A673 (cell line): Measurements from ENCODE around the gene SKP2. TPM values are rescaled to one million over a fixed set of nuclear protein-coding genes. Genes with fewer than 3 reads are reported as not detected.

Experiments used
- BruUV-seq: library from RNA; stranded (reverse); fragments of 400-500 nt; replicated peaks from 2 replicates; lab custom pipeline; 2021; lab: Mats Ljungman, UMichigan
- CTCF ChIA-PET: fragments of 300-600 bp; sonication (Branson Sonifier 250); formaldehyde crosslinking; loops from one replicate; lab custom pipeline; 2022; ENCODE audit warnings: antibody characterized with exemption; lab: Charles Lee
- POLR2A ChIA-PET: fragments of 300-600 bp; sonication (Branson Sonifier 250); formaldehyde crosslinking; loops from one replicate; lab custom pipeline; 2022; ENCODE audit warnings: antibody characterized with exemption; ENCODE audit not compliant: low non-redundant PET; lab: Charles Lee
- DNase-seq: peaks from one replicate; pipeline ENCODE4 v3.0.0-alpha.2; 2015; ENCODE audit warnings: low spot score
- H3K27ac ChIP-seq: fragments of 200-600 bp; sonication (generic); 2 replicates; pipeline ENCODE4 v1.5.1; 2016; ENCODE audit warnings: mixed run types, low read depth, mild to moderate bottlenecking, mixed read lengths, antibody characterized with exemption, low read length; ENCODE audit not compliant: poor library complexity, severe bottlenecking
- H3K27me3 ChIP-seq: fragments of 200-600 bp; sonication (generic); replicated peaks from 2 replicates; pipeline ENCODE4 v1.6.1; 2017; ENCODE audit warnings: mixed run types, low read depth, mild to moderate bottlenecking, mixed read lengths, antibody characterized with exemption, low read length; ENCODE audit not compliant: insufficient read depth, poor library complexity
- H3K36me3 ChIP-seq: fragments of 200-600 bp; sonication (generic); 2 replicates; pipeline ENCODE4 v1.6.1; 2016; ENCODE audit warnings: mixed run types, mild to moderate bottlenecking, mixed read lengths, antibody characterized with exemption, low read length; ENCODE audit not compliant: insufficient read depth, poor library complexity, severe bottlenecking
- H3K4me1 ChIP-seq: fragments of 200-600 bp; sonication (generic); 2 replicates; pipeline ENCODE4 v1.6.1; 2017; ENCODE audit warnings: mixed run types, mild to moderate bottlenecking, mixed read lengths, antibody characterized with exemption, low read length; ENCODE audit not compliant: insufficient read depth, poor library complexity, severe bottlenecking
- H3K4me3 ChIP-seq: fragments of 200-600 bp; sonication (generic); 2 replicates; pipeline ENCODE4 v1.5.1; 2016; ENCODE audit warnings: low read depth, mixed run types, mild to moderate bottlenecking, mixed read lengths, low read length; ENCODE audit not compliant: poor library complexity, severe bottlenecking
- H3K9me3 ChIP-seq: fragments of 200-600 bp; sonication (generic); 2 replicates; pipeline ENCODE4 v1.6.1; 2016; ENCODE audit warnings: mixed run types, low read depth, mild to moderate bottlenecking, mixed read lengths, antibody characterized with exemption, low read length; ENCODE audit not compliant: poor library complexity, severe bottlenecking
- EZH2 ChIP-seq: fragments of 200-600 bp; sonication (generic); IDR thresholded peaks from 2 replicates; pipeline ENCODE4 v1.6.1; 2017; ENCODE audit warnings: borderline replicate concordance, low read depth, mild to moderate bottlenecking, mixed read lengths, antibody characterized with exemption, low read length; ENCODE audit not compliant: poor library complexity, severe bottlenecking
- intact Hi-C: fragments of 100-400 bp; cut with micrococcal nuclease; formaldehyde crosslinking; loops from one replicate; pipeline ENCODE4 v1.10.0; 2022; ENCODE audit not compliant: unreplicated experiment
- total RNA-seq: library from RNA; stranded (reverse); gene quantifications from 2 replicates; pipeline ENCODE4 v1.2.3, GENCODE V29; 2021
- TF ChIP-seq, protein P1 (sequence below): fragments of 300-800, 200-600 bp; sonication (generic); conservative IDR thresholded peaks from 2 replicates; pipeline ENCODE4 v1.5.1; 2017; ENCODE audit warnings: low read depth, mild to moderate bottlenecking, antibody characterized with exemption, low read length, moderate library complexity, mixed read lengths

SKP2 gene
- total RNA-seq, 1 experiment from 2014 or later = 133 TPM

GRCh38 chr5:36162810-36163486, 11.0 kb downstream of the SKP2 start:
- no peak for TF ChIP-seq EZH2
- TF ChIP-seq, protein P1, sequence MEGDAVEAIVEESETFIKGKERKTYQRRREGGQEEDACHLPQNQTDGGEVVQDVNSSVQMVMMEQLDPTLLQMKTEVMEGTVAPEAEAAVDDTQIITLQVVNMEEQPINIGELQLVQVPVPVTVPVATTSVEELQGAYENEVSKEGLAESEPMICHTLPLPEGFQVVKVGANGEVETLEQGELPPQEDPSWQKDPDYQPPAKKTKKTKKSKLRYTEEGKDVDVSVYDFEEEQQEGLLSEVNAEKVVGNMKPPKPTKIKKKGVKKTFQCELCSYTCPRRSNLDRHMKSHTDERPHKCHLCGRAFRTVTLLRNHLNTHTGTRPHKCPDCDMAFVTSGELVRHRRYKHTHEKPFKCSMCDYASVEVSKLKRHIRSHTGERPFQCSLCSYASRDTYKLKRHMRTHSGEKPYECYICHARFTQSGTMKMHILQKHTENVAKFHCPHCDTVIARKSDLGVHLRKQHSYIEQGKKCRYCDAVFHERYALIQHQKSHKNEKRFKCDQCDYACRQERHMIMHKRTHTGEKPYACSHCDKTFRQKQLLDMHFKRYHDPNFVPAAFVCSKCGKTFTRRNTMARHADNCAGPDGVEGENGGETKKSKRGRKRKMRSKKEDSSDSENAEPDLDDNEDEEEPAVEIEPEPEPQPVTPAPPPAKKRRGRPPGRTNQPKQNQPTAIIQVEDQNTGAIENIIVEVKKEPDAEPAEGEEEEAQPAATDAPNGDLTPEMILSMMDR = no peak
- CTCF ChIA-PET = no interaction called here
- Histone ChIP-seq H3K27ac (peak overlapping the region; percentile 49), H3K4me3 (no peak overlapping the region), H3K4me1 (peaks cover 34% of the 10 kb centered on the region), H3K36me3 (peaks cover 96% of the 10 kb centered on the region), H3K27me3 (no peaks in the 10 kb centered on the region), H3K9me3 (no peaks in the 10 kb centered on the region)
- BruUV-seq = no TSS peak
- POLR2A ChIA-PET = no interaction called here
- intact Hi-C loops = no loop called here
- DNase-seq = no peak

GRCh38 chr5:36164461-36164860, 12.6 kb downstream of the SKP2 start:
- TF ChIP-seq, protein P1 = no peak
- no peak for TF ChIP-seq EZH2
- intact Hi-C loops = no loop called here
- peaks cover 96% of the 10 kb centered on the region for H3K36me3 ChIP-seq
- H3K4me3 ChIP-seq = no peak overlapping the region
- peaks cover 19% of the 10 kb centered on the region for H3K4me1 ChIP-seq
- no TSS peak for BruUV-seq
- no peak overlapping the region for H3K27ac ChIP-seq
- H3K27me3 ChIP-seq = no peaks in the 10 kb centered on the region
- H3K9me3 ChIP-seq = no peaks in the 10 kb centered on the region
- ChIA-PET POLR2A (no interaction called here), CTCF (no interaction called here)
- DNase-seq = no peak

GRCh38 chr5:36168737-36169136, 16.8 kb downstream of the SKP2 start:
- Histone ChIP-seq H3K9me3 (no peaks in the 10 kb centered on the region), H3K4me3 (no peak overlapping the region), H3K36me3 (peaks cover 96% of the 10 kb centered on the region), H3K4me1 (peaks cover 4% of the 10 kb centered on the region), H3K27me3 (no peaks in the 10 kb centered on the region), H3K27ac (no peak overlapping the region)
- intact Hi-C loops = no loop called here
- CTCF ChIA-PET = no interaction called here
- no peak for TF ChIP-seq EZH2
- TF ChIP-seq, protein P1 = no peak
- POLR2A ChIA-PET = no interaction called here
- DNase-seq = no peak
- BruUV-seq = no TSS peak
